Panc1 (cell line): ENCODE data around the gene MBD5.

Source experiments
- CTCF ChIP-seq: fragments of 450-650 bp; IDR thresholded peaks from 2 replicates; pipeline ENCODE4 v1.5.1; 2017; ENCODE audit warnings: mild to moderate bottlenecking
- REST ChIP-seq, 2 experiments: IDR thresholded peaks; 2 replicates each; pipeline ENCODE4 v1.6.1; 2011 to 2012; ENCODE audit warnings: low read depth in 2 of 2, control low read depth in 1 of 2, low read length in 1 of 2, mild to moderate bottlenecking in 1 of 2, moderate library complexity in 1 of 2; ENCODE audit not compliant: insufficient read depth in 1 of 2
- TCF7L2 ChIP-seq: IDR thresholded peaks from 2 replicates; pipeline ENCODE4 v1.6.1; 2011; ENCODE audit warnings: mild to moderate bottlenecking, low read depth, low read length, inconsistent platforms

- TF ChIP-seq CTCF = no peak
- no peak for TF ChIP-seq TCF7L2
- TF ChIP-seq REST (IDR thresholded peaks at IDR 0.05; ENCODE audit: insufficient read depth in 1 of 2, low read depth in 2 of 2, low read length in 1 of 2) = no peak
Measured at GRCh38 chr2:148540022-148540421, 519.1 kb downstream of the MBD5 start.
